Natural killer cell (primary cell): ENCODE data around the gene SH3PXD2A. TPM values are rescaled to one million over a fixed set of nuclear protein-coding genes. Genes with fewer than 3 reads are reported as not detected.

Experiments
- ATAC-seq, 3 donors: fragments of 150-1000 bp in 2 of 3; fragments of 200-7000 bp in 1 of 3; cut with Tn5 transposase; 1 replicate in 1 of 3; 2 replicates in 2 of 3; pipeline ENCODE4 v1.10.0; 2021; ENCODE audit warnings: mild to moderate bottlenecking in 2 of 3, moderate library complexity in 2 of 3
- DNase-seq, 2 donors: peaks; one replicate each; pipeline versions ENCODE4 v3.0.0 to v3.0.0-alpha.2; 2013 to 2021; ENCODE audit warnings: mixed read lengths in 1 of 2
- H3K27ac ChIP-seq: one replicate; pipeline ENCODE4 v1.5.1; 2013; ENCODE audit warnings: mild to moderate bottlenecking, low read length
- H3K27me3 ChIP-seq: one replicate; pipeline ENCODE4 v1.6.1; 2013; ENCODE audit warnings: low read length; ENCODE audit not compliant: control insufficient read depth, insufficient read depth
- H3K36me3 ChIP-seq: one replicate; pipeline ENCODE4 v1.6.1; 2013; ENCODE audit warnings: low read length; ENCODE audit not compliant: control insufficient read depth, insufficient read depth
- H3K4me1 ChIP-seq: one replicate; pipeline ENCODE4 v1.6.1; 2013; ENCODE audit warnings: low read length; ENCODE audit not compliant: control insufficient read depth, insufficient read depth
- H3K4me3 ChIP-seq: one replicate; pipeline ENCODE4 v1.5.1; 2013; ENCODE audit warnings: low read length
- H3K9me3 ChIP-seq: one replicate; pipeline ENCODE4 v1.6.1; 2013; ENCODE audit warnings: low read length; ENCODE audit not compliant: control insufficient read depth, insufficient read depth
- H3K27ac Mint-ChIP-seq, 2 donors: one replicate each; pipeline ENCODE4 v1.8.0; 2022; ENCODE audit warnings: mild to moderate bottlenecking in 2 of 2, mixed read lengths in 2 of 2, moderate library complexity in 1 of 2
- H3K27me3 Mint-ChIP-seq, 2 donors: one replicate each; pipeline ENCODE4 v1.8.0; 2022; ENCODE audit warnings: low read depth in 2 of 2, mixed read lengths in 2 of 2
- H3K36me3 Mint-ChIP-seq: one replicate; pipeline ENCODE4 v1.8.0; 2022; ENCODE audit warnings: mixed read lengths
- H3K4me1 Mint-ChIP-seq, 2 donors: one replicate each; pipeline ENCODE4 v1.8.0; 2022; ENCODE audit warnings: mixed read lengths in 2 of 2
- H3K4me3 Mint-ChIP-seq: one replicate; pipeline ENCODE4 v1.8.0; 2022; ENCODE audit warnings: mild to moderate bottlenecking, moderate library complexity, mixed read lengths
- H3K9me3 Mint-ChIP-seq, 2 donors: one replicate each; pipeline ENCODE4 v1.8.0; 2022; ENCODE audit warnings: mixed read lengths in 2 of 2
- CTCF ChIP-seq: fragments of 200-600 bp; IDR thresholded peaks from one replicate; pipeline ENCODE4 v1.8.0; 2022; ENCODE audit warnings: antibody characterized with exemption
- WGBS: methylation state at CpG from one replicate; pipeline ENCODE4 v1.1.7; 2013; ENCODE audit warnings: missing lambda C conversion rate; ENCODE audit not compliant: insufficient coverage; 5-methylcytosine and 5-hydroxymethylcytosine counted together
- intact Hi-C: fragments of 100-400 bp; cut with micrococcal nuclease; formaldehyde crosslinking; loops from one replicate; pipeline ENCODE4 v1.14.2; 2022
- total RNA-seq, 4 donors: library from RNA; stranded (reverse); fragments of 120-200 nt in 1 of 4; gene quantifications; one replicate each; pipeline versions ENCODE4 v1.2.3 to v1.2.4, GENCODE V29; 2013 to 2022

SH3PXD2A gene
- total RNA-seq, 3 donors from 2014 or later (not counting 1 experiment from before 2014, with no cell fraction given): 3.3 to 7.0 (median 4.9) TPM

- ATAC-seq (no peak), DNase-seq (no peak)
- intact Hi-C loops: no loop called here
- Mint-ChIP-seq H3K27ac (no peak overlapping the region), H3K27me3 (peaks cover 3 to 6% of the 10 kb centered on the region in 2 donors), H3K4me3 (no peak overlapping the region), H3K36me3 (no peaks in the 10 kb centered on the region), H3K4me1 (no peaks in the 10 kb centered on the region), H3K9me3 (no peaks in the 10 kb centered on the region)
- 91% methylated on average over 2 of the region's 2 CpGs for WGBS
- H3K27me3 ChIP-seq: no peaks in the 10 kb centered on the region
- H3K4me1 ChIP-seq: no peaks in the 10 kb centered on the region
- no peak overlapping the region for H3K27ac ChIP-seq
- H3K9me3 ChIP-seq: no peaks in the 10 kb centered on the region
- no peaks in the 10 kb centered on the region for H3K36me3 ChIP-seq
- no peak for TF ChIP-seq CTCF
- H3K4me3 ChIP-seq: no peak overlapping the region
Observed at GRCh38 chr10:103832806-103833205, 22.6 kb downstream of the SH3PXD2A start.

- no peak for DNase-seq
- no peak overlapping the region for H3K27ac ChIP-seq
- intact Hi-C loops: no loop called here
- Mint-ChIP-seq H3K36me3 (no peaks in the 10 kb centered on the region), H3K9me3 (no peaks in the 10 kb centered on the region), H3K4me3 (no peak overlapping the region), H3K27me3 (peaks cover 3 to 6% of the 10 kb centered on the region in 2 donors), H3K27ac (no peak overlapping the region), H3K4me1 (no peaks in the 10 kb centered on the region)
- WGBS: 79% methylated on average over 4 of the region's 5 CpGs
- H3K4me3 ChIP-seq: no peak overlapping the region
- no peaks in the 10 kb centered on the region for H3K9me3 ChIP-seq
- H3K4me1 ChIP-seq: no peaks in the 10 kb centered on the region
- H3K36me3 ChIP-seq: no peaks in the 10 kb centered on the region
- TF ChIP-seq CTCF: no peak
- ATAC-seq: no peak
- no peaks in the 10 kb centered on the region for H3K27me3 ChIP-seq
Observed at GRCh38 chr10:103829838-103830465, 25.4 kb downstream of the SH3PXD2A start.

GRCh38 chr10:103829278-103829677, 26.1 kb downstream of the SH3PXD2A start:
- DNase-seq: no peak
- Mint-ChIP-seq H3K4me1 (peaks cover 4% of the 10 kb centered on the region in 2 donors), H3K4me3 (no peak overlapping the region), H3K36me3 (no peaks in the 10 kb centered on the region), H3K27me3 (peaks cover 6% of the 10 kb centered on the region in 2 donors), H3K9me3 (no peaks in the 10 kb centered on the region), H3K27ac (peak overlapping the region in 1 of 2 donors; percentile 18)
- TF ChIP-seq CTCF: no peak
- no peak overlapping the region for H3K4me3 ChIP-seq
- no peaks in the 10 kb centered on the region for H3K9me3 ChIP-seq
- 98% methylated on average over 5 of the region's 6 CpGs for WGBS
- no peaks in the 10 kb centered on the region for H3K4me1 ChIP-seq
- no peaks in the 10 kb centered on the region for H3K36me3 ChIP-seq
- H3K27me3 ChIP-seq: no peaks in the 10 kb centered on the region
- no peak for ATAC-seq
- intact Hi-C loops: no loop called here
- H3K27ac ChIP-seq: no peak overlapping the region
